Amygdala (tissue), 56 donors: Measurements from ENCODE around the gene CLEC2L.
A peak's percentile ranks its signal among the peaks of the same experiment; 100 is the strongest.

Experiments
- DNase-seq, 56 donors: peaks; one replicate each; lab custom pipeline; 2025; lab: John Stamatoyannopoulos, UW

Gene CLEC2L

GRCh38 chr7:139572704-139573385 lies 49.4 kb downstream of the CLEC2L start:
- no peak for DNase-seq

GRCh38 chr7:139573871-139574270 lies 50.4 kb downstream of the CLEC2L start:
- DNase-seq: no peak

GRCh38 chr7:139574618-139575337 lies 51.3 kb downstream of the CLEC2L start:
- no peak for DNase-seq

GRCh38 chr7:139575338-139575680 lies 51.8 kb downstream of the CLEC2L start:
- DNase-seq: no peak

- DNase-seq: no peak
Observed at GRCh38 chr7:139576179-139576973, 52.9 kb downstream of the CLEC2L start.

- DNase-seq: no peak
Observed at GRCh38 chr7:139580435-139580834, 57.0 kb downstream of the CLEC2L start.

GRCh38 chr7:139582130-139582650 lies 58.7 kb downstream of the CLEC2L start:
- no peak for DNase-seq

- DNase-seq: no peak
Observed at GRCh38 chr7:139582671-139583155, 59.2 kb downstream of the CLEC2L start.

- DNase-seq: no peak
Observed at GRCh38 chr7:139583826-139584553, 60.5 kb downstream of the CLEC2L start.

- no peak for DNase-seq
Observed at GRCh38 chr7:139585042-139585441, 61.6 kb downstream of the CLEC2L start.

- DNase-seq: no peak
Observed at GRCh38 chr7:139586286-139586685, 62.8 kb downstream of the CLEC2L start.

- DNase-seq: no peak
Observed at GRCh38 chr7:139587535-139587934, 64.0 kb downstream of the CLEC2L start.

- peak in 2 of 56 donors; percentile 14 to 20 for DNase-seq
Observed at GRCh38 chr7:139588632-139589031, 65.1 kb downstream of the CLEC2L start.

GRCh38 chr7:139589474-139589873 lies 66.0 kb downstream of the CLEC2L start:
- peak in 9 of 56 donors; percentile 11 to 55 (median 27) for DNase-seq

GRCh38 chr7:139591550-139592195 lies 68.2 kb downstream of the CLEC2L start:
- DNase-seq: no peak

- no peak for DNase-seq
Observed at GRCh38 chr7:139592801-139593461, 69.4 kb downstream of the CLEC2L start.

- no peak for DNase-seq
Observed at GRCh38 chr7:139594090-139594489, 70.6 kb downstream of the CLEC2L start.
